ENCODE data around the gene FEN1.

The FEN1 gene

GRCh38 chr11:61773356-61773755 lies 19.4 kb upstream of the FEN1 start:
- TF ChIP-seq, protein P1, sequence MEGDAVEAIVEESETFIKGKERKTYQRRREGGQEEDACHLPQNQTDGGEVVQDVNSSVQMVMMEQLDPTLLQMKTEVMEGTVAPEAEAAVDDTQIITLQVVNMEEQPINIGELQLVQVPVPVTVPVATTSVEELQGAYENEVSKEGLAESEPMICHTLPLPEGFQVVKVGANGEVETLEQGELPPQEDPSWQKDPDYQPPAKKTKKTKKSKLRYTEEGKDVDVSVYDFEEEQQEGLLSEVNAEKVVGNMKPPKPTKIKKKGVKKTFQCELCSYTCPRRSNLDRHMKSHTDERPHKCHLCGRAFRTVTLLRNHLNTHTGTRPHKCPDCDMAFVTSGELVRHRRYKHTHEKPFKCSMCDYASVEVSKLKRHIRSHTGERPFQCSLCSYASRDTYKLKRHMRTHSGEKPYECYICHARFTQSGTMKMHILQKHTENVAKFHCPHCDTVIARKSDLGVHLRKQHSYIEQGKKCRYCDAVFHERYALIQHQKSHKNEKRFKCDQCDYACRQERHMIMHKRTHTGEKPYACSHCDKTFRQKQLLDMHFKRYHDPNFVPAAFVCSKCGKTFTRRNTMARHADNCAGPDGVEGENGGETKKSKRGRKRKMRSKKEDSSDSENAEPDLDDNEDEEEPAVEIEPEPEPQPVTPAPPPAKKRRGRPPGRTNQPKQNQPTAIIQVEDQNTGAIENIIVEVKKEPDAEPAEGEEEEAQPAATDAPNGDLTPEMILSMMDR (conservative IDR thresholded peaks at IDR 0.05) = no peak
- no peak overlapping the region for H3K27ac ChIP-seq

GRCh38 chr11:61773809-61774208 lies 18.9 kb upstream of the FEN1 start:
- no peak overlapping the region for H3K27ac ChIP-seq
- TF ChIP-seq, protein P1 (conservative IDR thresholded peaks at IDR 0.05) = no peak

DNA sequence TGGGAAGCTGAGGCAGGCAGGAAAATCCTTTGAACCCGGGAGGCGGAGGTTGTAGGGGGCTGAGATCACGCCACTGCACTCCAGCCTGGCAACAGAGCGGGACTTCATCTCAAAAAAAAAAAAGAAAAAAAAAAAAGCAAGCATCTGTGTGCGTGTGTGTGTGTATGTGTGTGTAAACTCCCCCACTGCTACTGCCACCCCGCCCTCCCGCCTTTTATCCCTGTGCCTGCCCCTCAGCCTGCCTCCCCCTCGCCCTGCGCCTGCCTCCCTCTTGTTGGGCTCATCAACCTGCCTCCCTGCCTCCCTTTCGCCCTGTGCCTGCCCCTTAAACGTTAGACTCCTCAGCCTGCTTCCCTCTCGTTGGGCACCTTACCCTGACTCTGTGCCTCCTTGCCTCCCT lies 18.3 kb upstream of the FEN1 start:
- TF ChIP-seq, protein P1 (conservative IDR thresholded peaks at IDR 0.05) = no peak

GRCh38 chr11:61775106-61775505 lies 17.6 kb upstream of the FEN1 start:
- no peak overlapping the region for H3K27ac ChIP-seq
- TF ChIP-seq, protein P1 (conservative IDR thresholded peaks at IDR 0.05) = no peak

More for the DNA sequence above, 18.3 kb upstream of the FEN1 start:
- no peak overlapping the region for H3K27ac ChIP-seq

DNA sequence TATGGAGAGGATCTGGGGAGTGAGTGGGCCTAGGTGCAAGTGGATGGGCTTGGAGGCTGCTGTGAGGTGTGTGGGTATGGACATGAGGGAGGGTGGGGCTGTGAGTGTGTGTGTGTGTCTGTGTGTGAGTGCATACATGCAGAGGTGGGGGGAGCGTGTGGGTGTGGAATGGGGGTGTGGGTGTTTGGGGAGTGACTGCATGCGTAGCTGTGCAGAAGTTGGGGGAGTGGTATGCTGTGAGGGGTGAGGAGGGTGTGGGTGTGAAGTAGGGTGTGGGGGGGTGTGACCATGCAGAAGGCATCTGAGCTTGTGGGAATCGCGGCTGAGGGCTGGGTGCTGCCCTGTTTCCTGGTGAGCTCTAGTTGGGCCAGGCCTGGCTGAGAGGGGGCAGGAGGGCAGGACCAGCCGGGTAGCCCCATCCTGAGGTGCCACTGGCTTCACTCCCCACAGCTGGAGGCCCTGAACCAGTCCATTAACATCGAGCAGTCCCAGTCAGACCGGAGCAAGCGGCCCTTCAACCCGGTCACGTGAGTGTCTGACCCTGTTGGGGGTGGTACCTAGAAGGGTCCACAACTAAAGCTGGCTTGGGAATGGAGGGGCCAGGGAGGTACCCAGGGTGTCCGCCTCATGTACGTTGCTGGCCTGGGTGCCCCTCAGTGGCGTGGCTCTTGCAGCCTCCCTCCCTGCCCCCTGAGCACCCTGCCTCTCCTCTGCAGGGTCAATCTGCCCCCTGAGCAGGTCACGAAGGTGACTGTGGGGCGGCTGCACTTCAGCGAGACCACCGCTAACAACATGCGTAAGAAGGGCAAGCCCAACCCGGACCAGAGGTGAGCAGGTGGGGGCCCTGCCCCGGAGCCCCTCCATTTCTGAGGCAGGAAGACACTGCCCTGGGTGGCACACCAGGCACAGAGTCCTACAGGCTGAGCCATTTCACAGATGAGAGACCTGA lies 16.8 kb upstream of the FEN1 start:
- TF ChIP-seq, protein P1 (conservative IDR thresholded peaks at IDR 0.05) = no peak
- H3K27ac ChIP-seq = no peak overlapping the region

DNA sequence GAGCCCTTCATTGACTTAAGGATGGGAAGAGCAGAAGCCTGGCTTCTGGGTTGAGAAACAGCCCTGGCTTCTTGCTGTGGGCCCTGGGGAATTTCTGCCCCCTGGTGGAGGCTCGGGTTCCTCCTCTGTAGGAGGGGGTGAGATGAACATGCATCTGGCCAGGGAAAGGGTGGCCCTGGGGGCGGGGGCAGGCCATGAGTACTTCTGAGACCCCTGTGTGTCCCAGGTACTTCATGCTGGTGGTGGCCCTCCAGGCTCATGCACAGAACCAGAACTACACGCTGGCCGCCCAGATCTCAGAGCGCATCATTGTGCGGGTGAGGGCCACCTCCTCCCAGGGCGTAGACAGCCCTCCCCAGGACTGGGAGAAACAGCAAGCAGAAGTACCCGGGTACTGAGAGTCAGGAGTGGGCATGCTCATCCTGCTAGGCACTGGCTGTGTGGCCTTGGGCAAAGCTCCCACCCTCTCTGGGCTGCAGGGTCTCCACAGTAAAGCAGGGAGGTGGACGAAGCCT lies 16.1 kb upstream of the FEN1 start:
- TF ChIP-seq, protein P1 (conservative IDR thresholded peaks at IDR 0.05) = peak; percentile 76

GRCh38 chr11:61777234-61778090 lies 15.2 kb upstream of the FEN1 start:
- no peak overlapping the region for H3K27ac ChIP-seq
- TF ChIP-seq, protein P1 (conservative IDR thresholded peaks at IDR 0.05) = no peak

More for the DNA sequence above, 16.1 kb upstream of the FEN1 start:
- H3K27ac ChIP-seq = no peak overlapping the region

All from VCaP (cell line).